ENCODE measurements around the gene NMU. TPM values are rescaled to one million over a fixed set of nuclear protein-coding genes. Genes with fewer than 3 reads are reported as not detected.
"Not testable (repeated sequence)": the region's sequence is repeated elsewhere in the genome, so short reads cannot be mapped to it uniquely, and the experiment has no call there.

NMU gene
- total and polyA plus RNA-seq, 2 of the 4 experiments (the other 2 are of a cell fraction), result not detected

GRCh38 chr4:55682797-55683196, 46.7 kb upstream of the NMU start:
- intact Hi-C loops (cut with micrococcal nuclease); H3K4me2 ChIP-seq (ENCODE audit: low read depth, low read length); H2AFZ ChIP-seq (replicated peaks; ENCODE audit: low read length, poor library complexity); H4K5ac ChIP-seq (ENCODE audit: low read depth, low read length); ATAC-seq (ENCODE audit: low read depth); H3K27me3 ChIP-seq (ENCODE audit: control insufficient read depth, insufficient read depth, low read length); CTCF ChIA-PET; BruUV-seq (replicated peaks); H2AK9ac ChIP-seq (replicated peaks; ENCODE audit: low read depth, low read length, poor library complexity); POLR2A ChIA-PET (ENCODE audit: unreplicated experiment); H3K79me1 ChIP-seq (ENCODE audit: low read depth in 1 of 2, low read length in 2 of 2); H3K36me3 ChIP-seq (ENCODE audit: control insufficient read depth, insufficient read depth, low read length); H3K56ac ChIP-seq (ENCODE audit: extremely low read depth, insufficient read depth, low read length); H4K8ac ChIP-seq (ENCODE audit: low read depth in 2 of 2, low read length in 2 of 2); H3K9me1 ChIP-seq (ENCODE audit: insufficient read depth, low read length); H3K18ac ChIP-seq (ENCODE audit: low read depth, low read length); H2BK120ac ChIP-seq (ENCODE audit: low read depth, low read length); in situ Hi-C loops (cut with MboI; ENCODE audit: low sequenced_read_pairs); H3K4me3 ChIP-seq (ENCODE audit: insufficient read depth, low read depth, low read length); H3K9ac ChIP-seq (ENCODE audit: low read depth, low read length); dilution Hi-C loops (cut with HindIII; ENCODE audit: low sequenced_read_pairs, unreplicated experiment); H2BK5ac ChIP-seq (ENCODE audit: low read depth, low read length, poor library complexity, severe bottlenecking); H4K91ac ChIP-seq (ENCODE audit: insufficient read depth, low read depth, low read length); H4K20me1 ChIP-seq (ENCODE audit: insufficient read depth, low read length); H3K9me3 ChIP-seq (ENCODE audit: control insufficient read depth, insufficient read depth, low read length); H2AK5ac ChIP-seq (ENCODE audit: low read depth, low read length); H2BK15ac ChIP-seq (ENCODE audit: low read depth, low read length); H3K4ac ChIP-seq (ENCODE audit: low read depth, low read length); H3K14ac ChIP-seq (replicated peaks; ENCODE audit: low read depth, low read length); DNase-seq; H3K23ac ChIP-seq (ENCODE audit: low read depth, low read length); H3K27ac ChIP-seq (ENCODE audit: insufficient read depth, low read length); H3K4me1 ChIP-seq (ENCODE audit: control insufficient read depth, insufficient read depth, low read length); H2BK20ac ChIP-seq (ENCODE audit: low read depth, low read length): not testable (repeated sequence)
- no CpG with 5 or more reads among the region's 3 CpGs for WGBS, 2 experiments (ENCODE audit: extremely low coverage in 2 of 2, insufficient read length in 1 of 2)
